Measurements from ENCODE around the gene CHTF18.

DNA sequence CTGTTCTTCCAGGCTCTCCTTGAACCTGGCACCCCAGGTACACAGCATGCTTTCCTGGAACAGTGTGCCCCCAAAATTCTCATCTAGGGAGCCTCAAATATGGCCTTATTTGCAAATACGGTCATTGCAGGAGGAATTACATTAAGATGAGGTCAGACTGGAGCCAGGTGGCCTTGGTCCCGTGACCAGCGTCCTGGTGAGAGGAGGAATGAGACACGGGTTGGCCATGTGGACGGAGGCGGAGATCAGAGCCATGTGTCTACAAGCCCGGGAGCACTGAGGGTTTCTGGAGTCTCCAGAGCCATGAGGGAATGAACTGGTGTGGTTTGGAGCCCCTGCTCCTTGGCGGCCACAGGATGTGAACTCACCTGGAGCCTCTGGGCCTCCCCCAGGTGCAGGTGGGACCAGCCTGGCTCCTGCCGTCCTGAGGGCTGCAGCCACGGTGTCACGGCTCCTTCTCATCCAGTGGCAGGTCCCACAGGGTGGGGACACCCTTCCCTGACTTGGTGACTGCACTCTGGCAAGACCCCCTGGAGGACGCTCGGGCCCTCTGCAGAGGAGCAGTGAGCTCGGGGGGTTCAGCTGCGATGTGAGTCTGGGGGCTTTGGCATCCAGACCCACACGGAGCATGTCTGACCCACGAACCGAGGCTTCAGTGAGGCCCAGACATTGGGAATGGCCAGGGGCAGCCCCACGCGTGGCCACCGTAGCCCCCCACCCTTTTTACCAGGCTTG, 33.9 kb downstream of the CHTF18 start:
- TF ChIP-seq, protein P1, sequence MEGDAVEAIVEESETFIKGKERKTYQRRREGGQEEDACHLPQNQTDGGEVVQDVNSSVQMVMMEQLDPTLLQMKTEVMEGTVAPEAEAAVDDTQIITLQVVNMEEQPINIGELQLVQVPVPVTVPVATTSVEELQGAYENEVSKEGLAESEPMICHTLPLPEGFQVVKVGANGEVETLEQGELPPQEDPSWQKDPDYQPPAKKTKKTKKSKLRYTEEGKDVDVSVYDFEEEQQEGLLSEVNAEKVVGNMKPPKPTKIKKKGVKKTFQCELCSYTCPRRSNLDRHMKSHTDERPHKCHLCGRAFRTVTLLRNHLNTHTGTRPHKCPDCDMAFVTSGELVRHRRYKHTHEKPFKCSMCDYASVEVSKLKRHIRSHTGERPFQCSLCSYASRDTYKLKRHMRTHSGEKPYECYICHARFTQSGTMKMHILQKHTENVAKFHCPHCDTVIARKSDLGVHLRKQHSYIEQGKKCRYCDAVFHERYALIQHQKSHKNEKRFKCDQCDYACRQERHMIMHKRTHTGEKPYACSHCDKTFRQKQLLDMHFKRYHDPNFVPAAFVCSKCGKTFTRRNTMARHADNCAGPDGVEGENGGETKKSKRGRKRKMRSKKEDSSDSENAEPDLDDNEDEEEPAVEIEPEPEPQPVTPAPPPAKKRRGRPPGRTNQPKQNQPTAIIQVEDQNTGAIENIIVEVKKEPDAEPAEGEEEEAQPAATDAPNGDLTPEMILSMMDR (IDR thresholded peaks at IDR 0.05; ENCODE audit: insufficient read depth, low read depth, low read length) = no peak
- TF ChIP-seq EZH2 (IDR thresholded peaks at IDR 0.05; ENCODE audit: insufficient read depth, low read length) = no peak
